Neural progenitor cell (in vitro differentiated cells): Measurements from ENCODE around the gene ADAMTS15.

Source experiments
- EZH2 ChIP-seq: fragments of 200-600 bp; sonication (generic); IDR thresholded peaks from 2 replicates; pipeline ENCODE4 v1.6.1; 2017; ENCODE audit warnings: antibody characterized with exemption, mild to moderate bottlenecking, moderate library complexity
- TF ChIP-seq, protein P1 (sequence below): fragments of 200-600 bp; sonication (generic); IDR thresholded peaks from 2 replicates; pipeline ENCODE4 v1.5.1; 2017; ENCODE audit warnings: antibody characterized with exemption, mild to moderate bottlenecking

DNA sequence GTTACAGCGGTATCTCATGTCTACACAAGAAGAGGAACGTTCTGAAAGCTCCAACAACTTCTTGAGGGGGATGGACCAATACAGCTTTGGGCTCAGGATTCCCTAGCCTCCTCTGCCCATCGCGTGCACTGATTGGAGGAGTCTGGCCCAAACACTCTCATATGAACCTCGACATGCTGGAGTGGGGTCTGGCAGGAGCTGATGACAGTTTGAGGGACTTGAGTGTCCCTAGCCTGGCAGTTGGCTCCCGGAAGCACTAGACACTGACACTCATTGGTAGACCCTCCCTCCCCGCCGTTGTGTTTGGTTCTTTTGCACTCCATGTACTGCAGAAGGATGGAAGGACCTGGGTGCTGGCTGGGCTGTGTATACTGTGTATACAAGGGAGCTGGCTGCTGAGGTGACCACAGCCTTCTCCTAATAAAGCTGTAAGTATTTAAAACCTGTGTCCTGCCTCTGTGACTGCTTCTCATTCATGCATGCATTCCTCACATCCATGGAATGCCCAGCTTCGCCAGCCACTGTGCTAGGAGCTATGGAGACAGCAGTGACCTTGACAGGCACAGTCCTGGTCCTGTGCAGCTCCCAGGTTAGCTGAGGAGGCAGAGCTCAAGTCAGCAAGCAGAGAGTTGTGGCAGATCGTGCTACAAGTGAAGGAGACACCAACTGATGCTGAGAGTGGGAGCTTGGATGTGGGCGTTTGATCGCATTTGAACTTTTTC, 27.9 kb downstream of the ADAMTS15 start:
- TF ChIP-seq, protein P1, sequence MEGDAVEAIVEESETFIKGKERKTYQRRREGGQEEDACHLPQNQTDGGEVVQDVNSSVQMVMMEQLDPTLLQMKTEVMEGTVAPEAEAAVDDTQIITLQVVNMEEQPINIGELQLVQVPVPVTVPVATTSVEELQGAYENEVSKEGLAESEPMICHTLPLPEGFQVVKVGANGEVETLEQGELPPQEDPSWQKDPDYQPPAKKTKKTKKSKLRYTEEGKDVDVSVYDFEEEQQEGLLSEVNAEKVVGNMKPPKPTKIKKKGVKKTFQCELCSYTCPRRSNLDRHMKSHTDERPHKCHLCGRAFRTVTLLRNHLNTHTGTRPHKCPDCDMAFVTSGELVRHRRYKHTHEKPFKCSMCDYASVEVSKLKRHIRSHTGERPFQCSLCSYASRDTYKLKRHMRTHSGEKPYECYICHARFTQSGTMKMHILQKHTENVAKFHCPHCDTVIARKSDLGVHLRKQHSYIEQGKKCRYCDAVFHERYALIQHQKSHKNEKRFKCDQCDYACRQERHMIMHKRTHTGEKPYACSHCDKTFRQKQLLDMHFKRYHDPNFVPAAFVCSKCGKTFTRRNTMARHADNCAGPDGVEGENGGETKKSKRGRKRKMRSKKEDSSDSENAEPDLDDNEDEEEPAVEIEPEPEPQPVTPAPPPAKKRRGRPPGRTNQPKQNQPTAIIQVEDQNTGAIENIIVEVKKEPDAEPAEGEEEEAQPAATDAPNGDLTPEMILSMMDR: no peak
- no peak for TF ChIP-seq EZH2
